A673 (cell line): Measurements from ENCODE around the gene APOA1.

ENCODE experiments used
- CTCF ChIP-seq: fragments of 300-800, 200-600 bp; sonication (generic); conservative IDR thresholded peaks from 2 replicates; pipeline ENCODE4 v1.5.1; 2017; ENCODE audit warnings: low read depth, mild to moderate bottlenecking, antibody characterized with exemption, low read length, moderate library complexity, mixed read lengths
- EZH2 ChIP-seq: fragments of 200-600 bp; sonication (generic); IDR thresholded peaks from 2 replicates; pipeline ENCODE4 v1.6.1; 2017; ENCODE audit warnings: borderline replicate concordance, low read depth, mild to moderate bottlenecking, mixed read lengths, antibody characterized with exemption, low read length; ENCODE audit not compliant: poor library complexity, severe bottlenecking

DNA sequence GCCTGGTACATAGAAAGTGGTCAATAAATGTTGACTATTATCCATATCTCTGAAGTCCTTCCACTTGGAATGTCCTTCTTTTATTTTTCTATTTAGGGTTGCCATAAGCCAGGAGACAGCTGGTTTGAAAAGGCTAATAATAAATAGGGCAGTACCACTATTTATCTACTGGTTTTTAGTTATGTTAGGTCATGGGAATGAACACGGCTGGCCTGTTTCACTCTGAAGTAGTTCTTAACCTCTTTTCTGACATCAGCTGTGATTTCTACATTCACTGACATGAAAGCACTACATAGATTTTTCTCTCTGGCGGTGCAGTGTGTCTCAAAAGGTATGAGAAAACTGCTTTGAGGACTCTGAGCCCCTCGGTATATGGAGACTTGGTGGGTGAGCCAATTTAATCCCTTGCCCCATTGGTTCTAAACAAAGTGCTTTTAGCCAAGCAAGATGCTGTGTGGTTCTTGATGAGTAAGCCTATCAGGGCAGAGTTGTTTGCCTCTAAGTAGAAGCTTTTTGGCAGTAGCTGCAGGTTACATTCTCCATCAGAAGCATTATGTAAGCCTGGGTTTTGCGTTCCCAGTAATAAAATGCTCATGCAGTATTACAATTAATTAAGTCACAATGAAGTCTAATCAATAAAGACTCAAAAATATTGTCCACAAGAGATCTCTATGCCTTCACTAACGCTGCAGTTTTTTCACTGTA is 48.7 kb upstream of the APOA1 start:
- no peak for TF ChIP-seq CTCF
- TF ChIP-seq EZH2: no peak
